Measurements from ENCODE around the gene DLG2.
A peak's percentile ranks its signal among the peaks of the same experiment; 100 is the strongest.

The DLG2 gene

GRCh38 chr11:84884836-84885235 is 742.3 kb downstream of the DLG2 start:
- DNase-seq (ENCODE audit: low read depth): no peak
- no peak for TF ChIP-seq CTCF (IDR thresholded peaks at IDR 0.05; ENCODE audit: control insufficient read depth, extremely low read depth, insufficient read depth)
- H3K4me3 ChIP-seq (ENCODE audit: low read depth, low read length): no peak overlapping the region

GRCh38 chr11:84882056-84882455 is 745.1 kb downstream of the DLG2 start:
- no peak overlapping the region for H3K4me3 ChIP-seq (ENCODE audit: low read depth, low read length)

GRCh38 chr11:84871116-84871515 is 756.0 kb downstream of the DLG2 start:
- H3K4me3 ChIP-seq (ENCODE audit: low read depth, low read length): no peak overlapping the region
- TF ChIP-seq CTCF (IDR thresholded peaks at IDR 0.05; ENCODE audit: control insufficient read depth, extremely low read depth, insufficient read depth): no peak
- DNase-seq (ENCODE audit: low read depth): no peak

More at GRCh38 chr11:84882056-84882455, 745.1 kb downstream of the DLG2 start:
- no peak for TF ChIP-seq CTCF (IDR thresholded peaks at IDR 0.05; ENCODE audit: control insufficient read depth, extremely low read depth, insufficient read depth)
- DNase-seq (ENCODE audit: low read depth): no peak

GRCh38 chr11:84870486-84870885 is 756.7 kb downstream of the DLG2 start:
- H3K4me3 ChIP-seq (ENCODE audit: low read depth, low read length): no peak overlapping the region
- TF ChIP-seq CTCF (IDR thresholded peaks at IDR 0.05; ENCODE audit: control insufficient read depth, extremely low read depth, insufficient read depth): no peak
- DNase-seq (ENCODE audit: low read depth): peak; percentile 40

- no peak overlapping the region for H3K4me3 ChIP-seq (ENCODE audit: low read depth, low read length)
- TF ChIP-seq CTCF (IDR thresholded peaks at IDR 0.05; ENCODE audit: control insufficient read depth, extremely low read depth, insufficient read depth): no peak
- peak; percentile 71 for DNase-seq (ENCODE audit: low read depth)
Measured at GRCh38 chr11:84866922-84867321, 760.2 kb downstream of the DLG2 start.

- DNase-seq (ENCODE audit: low read depth): no peak
- H3K4me3 ChIP-seq (ENCODE audit: low read depth, low read length): no peak overlapping the region
- TF ChIP-seq CTCF (IDR thresholded peaks at IDR 0.05; ENCODE audit: control insufficient read depth, extremely low read depth, insufficient read depth): no peak
Measured at GRCh38 chr11:84865791-84866535, 761.2 kb downstream of the DLG2 start.

- no peak for TF ChIP-seq CTCF (IDR thresholded peaks at IDR 0.05; ENCODE audit: control insufficient read depth, extremely low read depth, insufficient read depth)
- DNase-seq (ENCODE audit: low read depth): peak; percentile 37
- H3K4me3 ChIP-seq (ENCODE audit: low read depth, low read length): no peak overlapping the region
Measured at GRCh38 chr11:84865257-84865656, 761.9 kb downstream of the DLG2 start.
